ENCODE results near the gene ICAM1.
A peak's percentile ranks its signal among the peaks of the same experiment; 100 is the strongest.
"Not testable (repeated sequence)": the region's sequence is repeated elsewhere in the genome, so short reads cannot be mapped to it uniquely, and the experiment has no call there.

ICAM1 gene, protein sequence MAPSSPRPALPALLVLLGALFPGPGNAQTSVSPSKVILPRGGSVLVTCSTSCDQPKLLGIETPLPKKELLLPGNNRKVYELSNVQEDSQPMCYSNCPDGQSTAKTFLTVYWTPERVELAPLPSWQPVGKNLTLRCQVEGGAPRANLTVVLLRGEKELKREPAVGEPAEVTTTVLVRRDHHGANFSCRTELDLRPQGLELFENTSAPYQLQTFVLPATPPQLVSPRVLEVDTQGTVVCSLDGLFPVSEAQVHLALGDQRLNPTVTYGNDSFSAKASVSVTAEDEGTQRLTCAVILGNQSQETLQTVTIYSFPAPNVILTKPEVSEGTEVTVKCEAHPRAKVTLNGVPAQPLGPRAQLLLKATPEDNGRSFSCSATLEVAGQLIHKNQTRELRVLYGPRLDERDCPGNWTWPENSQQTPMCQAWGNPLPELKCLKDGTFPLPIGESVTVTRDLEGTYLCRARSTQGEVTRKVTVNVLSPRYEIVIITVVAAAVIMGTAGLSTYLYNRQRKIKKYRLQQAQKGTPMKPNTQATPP

DNA sequence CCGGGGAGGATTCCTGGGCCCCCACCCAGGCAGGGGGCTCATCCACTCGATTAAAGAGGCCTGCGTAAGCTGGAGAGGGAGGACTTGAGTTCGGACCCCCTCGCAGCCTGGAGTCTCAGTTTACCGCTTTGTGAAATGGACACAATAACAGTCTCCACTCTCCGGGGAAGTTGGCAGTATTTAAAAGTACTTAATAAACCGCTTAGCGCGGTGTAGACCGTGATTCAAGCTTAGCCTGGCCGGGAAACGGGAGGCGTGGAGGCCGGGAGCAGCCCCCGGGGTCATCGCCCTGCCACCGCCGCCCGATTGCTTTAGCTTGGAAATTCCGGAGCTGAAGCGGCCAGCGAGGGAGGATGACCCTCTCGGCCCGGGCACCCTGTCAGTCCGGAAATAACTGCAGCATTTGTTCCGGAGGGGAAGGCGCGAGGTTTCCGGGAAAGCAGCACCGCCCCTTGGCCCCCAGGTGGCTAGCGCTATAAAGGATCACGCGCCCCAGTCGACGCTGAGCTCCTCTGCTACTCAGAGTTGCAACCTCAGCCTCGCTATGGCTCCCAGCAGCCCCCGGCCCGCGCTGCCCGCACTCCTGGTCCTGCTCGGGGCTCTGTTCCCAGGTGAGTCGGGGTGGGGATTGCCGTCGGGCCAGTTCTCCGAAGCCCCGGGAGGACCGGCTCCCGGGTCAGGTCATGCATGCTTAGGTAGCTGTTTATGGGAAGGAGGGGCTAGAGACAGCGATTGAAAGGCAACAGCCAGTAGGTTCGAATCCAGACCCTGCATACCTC, at the start of gene ICAM1:
Gene ICAM1, plus strand, starts transcription at position 505 of the 779 bp plus-strand sequence. Its CDS starts 40 bp downstream, at position 545.
- DNase-seq: peak; percentile 73

GRCh38 chr19:10222201-10222890, 48.6 kb upstream of the ICAM1 start:
- no peak for DNase-seq

GRCh38 chr19:10223488-10224213, 47.3 kb upstream of the ICAM1 start:
- no peak for DNase-seq

GRCh38 chr19:10224337-10224736, 46.6 kb upstream of the ICAM1 start:
- no peak for DNase-seq

DNA sequence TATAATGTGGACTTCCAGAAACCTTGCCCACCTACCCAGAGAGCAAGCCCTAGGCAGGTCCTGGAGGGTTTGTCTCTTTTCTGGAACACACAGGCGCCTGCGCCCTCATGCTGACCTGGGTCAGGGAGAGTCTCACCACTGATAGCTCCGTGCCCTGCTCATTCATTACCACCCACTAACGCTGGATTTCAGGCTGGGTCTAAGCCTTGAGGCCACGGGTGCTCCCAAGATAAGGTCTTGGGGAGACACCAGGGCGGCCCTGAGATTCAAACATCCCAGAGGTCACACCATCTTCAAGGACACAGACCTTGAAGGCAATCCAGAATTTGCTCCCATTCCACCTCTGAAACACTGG, 44.9 kb upstream of the ICAM1 start:
- DNase-seq: no peak

DNA sequence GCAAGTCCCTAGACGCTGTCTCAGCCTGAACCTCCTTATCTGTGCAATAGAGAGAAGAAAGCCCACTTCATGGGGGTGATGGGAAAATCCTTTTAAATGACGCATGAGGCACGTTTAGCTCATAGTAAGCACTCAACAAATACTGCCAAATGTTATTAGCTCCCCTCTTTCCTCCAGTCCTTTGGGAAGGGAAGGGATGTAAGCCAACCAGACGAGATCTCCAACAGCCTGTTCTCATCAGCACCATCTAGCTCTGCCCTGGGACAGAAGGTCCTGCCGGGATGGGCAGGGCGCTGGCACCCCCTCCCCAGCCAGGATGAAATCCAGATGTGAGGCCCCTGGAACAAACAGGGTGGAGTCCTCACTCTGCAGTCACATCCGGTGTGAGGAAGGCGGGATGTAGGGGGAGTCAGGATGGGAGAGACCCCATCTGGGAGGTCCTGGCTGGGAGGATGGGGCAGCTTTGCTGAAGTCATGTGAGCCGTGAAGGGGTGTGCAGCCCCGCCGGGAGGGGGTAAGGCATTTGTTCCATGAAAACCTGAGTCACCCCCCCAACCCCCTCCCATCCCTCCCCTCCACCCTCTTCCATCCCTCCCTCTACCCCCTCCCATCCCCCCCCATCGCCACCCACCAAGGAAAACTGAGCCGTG, 44.4 kb upstream of the ICAM1 start:
- no peak for DNase-seq

- no peak for DNase-seq
Observed at GRCh38 chr19:10227026-10227971, 43.6 kb upstream of the ICAM1 start.

GRCh38 chr19:10228393-10228792, 42.5 kb upstream of the ICAM1 start:
- DNase-seq: no peak

- DNase-seq: peak; percentile 64
Observed at GRCh38 chr19:10228920-10229319, 42.0 kb upstream of the ICAM1 start.

DNA sequence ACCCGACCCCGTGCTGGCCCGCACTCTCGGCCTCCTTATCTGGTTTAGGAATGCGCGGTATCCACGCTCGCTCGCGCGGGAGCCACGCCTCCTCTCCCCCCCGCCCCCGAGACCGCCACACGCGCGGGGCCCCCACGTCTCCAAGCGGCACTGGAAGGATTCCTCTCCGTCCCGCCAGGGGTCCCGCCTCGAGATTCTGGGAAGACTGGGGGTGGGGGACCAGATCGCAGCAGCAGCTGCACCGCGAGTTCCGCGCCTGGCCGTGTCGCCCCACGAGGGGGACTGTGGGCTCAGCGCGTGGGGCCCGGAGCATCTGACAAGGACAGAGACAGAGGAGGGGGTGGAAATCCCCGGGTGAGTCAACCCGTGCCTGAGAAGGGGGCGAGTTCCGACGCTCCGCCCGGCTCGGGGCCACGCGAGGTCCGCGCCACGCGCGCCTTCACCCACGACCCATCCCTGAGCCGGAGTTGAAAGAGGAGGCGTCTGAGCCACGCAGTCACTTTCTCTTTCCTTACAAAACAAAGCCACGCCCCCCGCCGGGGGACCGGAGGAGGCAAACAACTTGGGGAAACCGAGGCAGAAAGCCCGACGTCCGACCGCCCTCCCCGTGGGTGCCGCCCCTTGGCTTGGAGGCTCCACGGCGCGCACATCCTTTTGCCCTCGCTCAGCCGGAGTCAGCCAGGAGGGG, 40.6 kb upstream of the ICAM1 start:
- DNase-seq: peak; percentile 51

- peak; percentile 93 for DNase-seq
Observed at GRCh38 chr19:10230861-10231611, 39.9 kb upstream of the ICAM1 start, which contains the start of gene S1PR2. Gene S1PR2 (minus strand): TSS chr19:10231331. CDS start chr19:10224905, 6,426 bp downstream.

- no peak for DNase-seq
Observed at GRCh38 chr19:10231612-10232228, 39.2 kb upstream of the ICAM1 start.

- no peak for DNase-seq
Observed at GRCh38 chr19:10233946-10234345, 37.0 kb upstream of the ICAM1 start.

- DNase-seq: peak; percentile 29
Observed at GRCh38 chr19:10235003-10235402, 35.9 kb upstream of the ICAM1 start.

- not testable (repeated sequence) for DNase-seq
Observed at GRCh38 chr19:10235409-10235808, 35.5 kb upstream of the ICAM1 start.

DNA sequence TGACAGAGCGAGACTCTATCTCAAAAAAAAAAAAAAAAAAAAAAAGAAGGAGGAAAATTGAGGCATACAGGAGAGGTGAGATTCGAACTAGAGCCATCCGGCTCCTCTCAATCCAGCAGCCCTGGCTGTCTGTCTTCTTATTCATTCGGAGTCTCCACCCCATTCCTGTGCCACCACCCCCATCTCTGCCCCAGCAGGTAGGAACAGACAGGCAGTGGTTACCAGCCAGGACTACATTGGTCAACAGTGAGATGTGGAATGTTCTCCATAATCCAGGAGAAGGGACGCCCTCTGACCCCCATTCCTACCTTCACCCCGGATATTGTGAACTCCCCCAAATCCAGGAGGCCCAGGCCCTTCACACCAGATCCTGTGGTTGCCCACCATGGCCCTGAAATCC, 33.2 kb upstream of the ICAM1 start:
- DNase-seq: peak; percentile 71

DNA sequence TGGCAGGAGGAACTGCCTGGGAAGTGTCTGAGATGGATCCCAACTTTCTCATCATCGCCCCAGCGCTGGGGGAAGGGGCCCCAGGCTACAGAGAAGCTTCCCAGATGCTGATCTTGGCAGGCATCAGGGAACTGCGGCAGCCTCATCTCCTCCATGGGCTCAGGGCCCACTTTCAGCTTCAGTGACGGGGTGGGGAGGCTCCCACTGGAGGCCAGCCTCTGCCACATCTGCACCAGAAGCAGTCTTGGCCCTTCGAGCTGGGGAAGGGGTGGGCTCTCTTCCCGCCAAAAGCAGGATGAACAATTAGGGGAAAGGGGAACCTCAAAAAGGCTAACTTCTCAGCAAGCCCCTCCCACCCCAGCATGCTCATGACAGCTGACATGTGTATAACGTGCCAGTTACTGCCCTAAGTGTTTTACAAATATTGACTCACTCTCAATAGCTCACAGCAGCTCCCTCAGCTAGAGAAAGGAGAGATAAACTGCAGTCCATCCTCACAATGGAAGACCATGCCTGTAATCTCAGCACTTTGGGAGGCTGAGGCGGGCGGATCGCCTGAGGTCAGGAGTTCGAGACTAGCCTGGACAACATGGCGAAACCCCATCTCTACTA, 32.6 kb upstream of the ICAM1 start:
- DNase-seq: peak; percentile 96

DNA sequence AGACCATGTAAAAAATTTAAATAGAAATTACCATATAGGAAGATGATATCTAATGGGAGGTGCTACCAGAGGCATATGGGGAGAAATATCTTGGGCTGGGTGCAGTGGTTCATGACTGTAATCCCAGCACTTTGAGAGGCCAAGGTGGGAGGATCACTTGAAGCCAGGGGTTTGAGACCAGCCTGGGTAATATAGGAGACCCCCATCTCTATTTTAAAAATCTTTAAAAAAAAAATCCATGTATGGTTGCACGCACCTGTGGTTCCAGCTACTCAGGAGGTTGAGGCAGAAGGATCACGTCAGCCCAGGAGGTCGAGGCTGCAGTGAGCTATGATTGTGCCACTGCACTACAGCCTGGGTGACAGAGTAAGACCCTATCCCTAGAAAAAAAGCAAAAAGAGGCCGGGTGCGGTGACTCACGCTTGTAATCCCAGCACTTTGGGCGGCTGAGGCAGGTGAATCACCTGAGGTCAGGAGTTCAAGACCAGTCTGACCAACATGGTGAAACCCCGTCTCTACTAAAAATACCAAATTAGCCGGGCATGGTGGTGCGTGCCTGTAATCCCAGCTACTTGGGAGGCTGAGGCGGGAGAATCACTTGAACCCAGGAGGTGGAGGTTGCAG, 29.0 kb upstream of the ICAM1 start:
- not testable (repeated sequence) for DNase-seq
